PFSK-1 (cell line): ENCODE results near the gene TTF1.

Experiments used
- FOXP2 ChIP-seq: optimal IDR thresholded peaks from 2 replicates; pipeline ENCODE3; 2011; ENCODE audit warnings: borderline replicate concordance, control low read depth, inconsistent platforms; ENCODE audit not compliant: insufficient read depth; ENCODE audit errors: extremely low read length, extremely low read depth
- POLR2AphosphoS5 ChIP-seq: IDR thresholded peaks from 2 replicates; pipeline ENCODE4 v1.6.1; 2012; ENCODE audit warnings: low read depth, mild to moderate bottlenecking, control low read depth, low read length, moderate library complexity
- SIN3A ChIP-seq: IDR thresholded peaks from 2 replicates; pipeline ENCODE4 v1.6.1; 2012; ENCODE audit warnings: mild to moderate bottlenecking, low read length, moderate library complexity, borderline replicate concordance; ENCODE audit not compliant: insufficient read depth
- TAF1 ChIP-seq: IDR thresholded peaks from 2 replicates; pipeline ENCODE4 v1.6.1; 2012; ENCODE audit warnings: low read length, control low read depth, borderline replicate concordance; ENCODE audit not compliant: insufficient read depth
- TF ChIP-seq, protein P1 (sequence below), 2 experiments: IDR thresholded peaks; 2 replicates each; pipeline versions ENCODE4 v1.6.1 to v1.8.0; 2011 to 2012; ENCODE audit warnings: low read depth in 2 of 2, low read length in 2 of 2, control low read depth in 1 of 2, inconsistent platforms in 1 of 2, mild to moderate bottlenecking in 1 of 2, moderate library complexity in 1 of 2; ENCODE audit not compliant: insufficient read depth in 1 of 2

TTF1 gene

DNA sequence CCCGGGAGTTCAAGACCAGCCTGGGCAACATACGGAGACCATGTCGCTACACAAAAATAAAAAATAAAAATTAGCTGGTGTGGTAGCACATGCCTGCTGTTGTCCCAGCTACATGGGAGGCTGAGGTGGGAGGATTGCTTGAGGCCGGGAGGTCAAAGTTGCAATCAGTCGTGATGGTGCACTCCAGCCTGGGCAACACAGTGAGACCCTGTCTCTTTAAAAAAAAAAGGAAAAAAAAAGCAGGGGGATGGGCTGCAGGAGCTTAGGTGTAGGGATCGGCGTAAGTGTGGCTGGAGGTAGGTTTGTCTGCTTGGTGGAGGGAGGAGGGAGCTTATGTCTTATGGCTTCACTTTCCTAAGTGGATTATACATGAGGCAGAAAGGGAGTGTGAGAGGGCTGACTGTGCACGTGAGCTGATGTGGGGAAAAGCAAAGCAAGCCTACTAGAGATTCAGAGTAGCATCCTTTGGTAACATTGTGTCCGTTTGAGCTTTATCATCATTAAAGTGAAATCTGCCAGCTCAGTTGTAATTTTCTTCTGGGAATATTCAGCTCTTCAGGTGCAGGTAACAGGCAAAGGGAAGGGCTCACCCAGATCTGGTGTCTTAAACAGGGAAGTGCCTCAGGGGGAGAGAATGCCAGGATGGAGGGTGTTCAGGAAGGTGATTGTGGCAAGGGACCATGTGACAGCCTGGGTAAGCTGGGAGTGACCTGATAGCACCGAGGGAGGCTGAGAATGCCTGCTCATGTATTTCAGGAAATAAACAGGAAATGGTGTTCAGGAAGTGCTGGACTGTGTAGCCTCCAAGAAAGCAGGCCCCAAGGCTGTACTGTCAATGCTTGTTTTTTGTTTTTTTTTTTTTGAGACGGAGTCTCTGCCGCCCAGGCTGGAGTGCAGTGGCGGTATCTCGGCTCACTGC lies 34.2 kb downstream of the TTF1 start:
- peak; percentile 84 for TF ChIP-seq FOXP2
- TF ChIP-seq TAF1, result no peak
- TF ChIP-seq SIN3A, result no peak
- TF ChIP-seq, protein P1, sequence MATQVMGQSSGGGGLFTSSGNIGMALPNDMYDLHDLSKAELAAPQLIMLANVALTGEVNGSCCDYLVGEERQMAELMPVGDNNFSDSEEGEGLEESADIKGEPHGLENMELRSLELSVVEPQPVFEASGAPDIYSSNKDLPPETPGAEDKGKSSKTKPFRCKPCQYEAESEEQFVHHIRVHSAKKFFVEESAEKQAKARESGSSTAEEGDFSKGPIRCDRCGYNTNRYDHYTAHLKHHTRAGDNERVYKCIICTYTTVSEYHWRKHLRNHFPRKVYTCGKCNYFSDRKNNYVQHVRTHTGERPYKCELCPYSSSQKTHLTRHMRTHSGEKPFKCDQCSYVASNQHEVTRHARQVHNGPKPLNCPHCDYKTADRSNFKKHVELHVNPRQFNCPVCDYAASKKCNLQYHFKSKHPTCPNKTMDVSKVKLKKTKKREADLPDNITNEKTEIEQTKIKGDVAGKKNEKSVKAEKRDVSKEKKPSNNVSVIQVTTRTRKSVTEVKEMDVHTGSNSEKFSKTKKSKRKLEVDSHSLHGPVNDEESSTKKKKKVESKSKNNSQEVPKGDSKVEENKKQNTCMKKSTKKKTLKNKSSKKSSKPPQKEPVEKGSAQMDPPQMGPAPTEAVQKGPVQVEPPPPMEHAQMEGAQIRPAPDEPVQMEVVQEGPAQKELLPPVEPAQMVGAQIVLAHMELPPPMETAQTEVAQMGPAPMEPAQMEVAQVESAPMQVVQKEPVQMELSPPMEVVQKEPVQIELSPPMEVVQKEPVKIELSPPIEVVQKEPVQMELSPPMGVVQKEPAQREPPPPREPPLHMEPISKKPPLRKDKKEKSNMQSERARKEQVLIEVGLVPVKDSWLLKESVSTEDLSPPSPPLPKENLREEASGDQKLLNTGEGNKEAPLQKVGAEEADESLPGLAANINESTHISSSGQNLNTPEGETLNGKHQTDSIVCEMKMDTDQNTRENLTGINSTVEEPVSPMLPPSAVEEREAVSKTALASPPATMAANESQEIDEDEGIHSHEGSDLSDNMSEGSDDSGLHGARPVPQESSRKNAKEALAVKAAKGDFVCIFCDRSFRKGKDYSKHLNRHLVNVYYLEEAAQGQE (IDR thresholded peaks at IDR 0.05; ENCODE audit: insufficient read depth in 1 of 2, low read depth in 2 of 2, low read length in 2 of 2), result no peak
- no peak for TF ChIP-seq POLR2AphosphoS5

DNA sequence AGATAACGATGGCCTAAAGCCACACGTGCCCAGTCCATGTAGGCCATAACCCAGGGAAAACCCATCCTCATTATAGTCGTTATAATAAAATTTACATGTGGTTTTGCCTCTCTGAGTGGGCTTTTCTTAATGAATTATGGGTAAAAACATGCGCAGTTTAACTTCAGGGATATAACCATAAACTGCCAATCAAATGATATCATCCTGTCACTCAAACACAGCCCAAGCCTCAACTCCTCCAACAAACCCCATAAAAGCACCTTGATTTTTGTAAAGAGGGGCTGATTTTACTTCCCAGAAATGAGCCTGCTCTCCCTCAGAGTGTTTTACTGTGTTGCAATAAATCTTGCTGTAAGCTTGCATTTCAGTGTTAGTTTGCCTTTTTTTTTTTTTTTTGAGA lies 36.0 kb downstream of the TTF1 start:
- TF ChIP-seq SIN3A (no peak), TAF1 (no peak), POLR2AphosphoS5 (no peak), FOXP2 (no peak)
- TF ChIP-seq, protein P1 (IDR thresholded peaks at IDR 0.05; ENCODE audit: insufficient read depth in 1 of 2, low read depth in 2 of 2, low read length in 2 of 2), result no peak

DNA sequence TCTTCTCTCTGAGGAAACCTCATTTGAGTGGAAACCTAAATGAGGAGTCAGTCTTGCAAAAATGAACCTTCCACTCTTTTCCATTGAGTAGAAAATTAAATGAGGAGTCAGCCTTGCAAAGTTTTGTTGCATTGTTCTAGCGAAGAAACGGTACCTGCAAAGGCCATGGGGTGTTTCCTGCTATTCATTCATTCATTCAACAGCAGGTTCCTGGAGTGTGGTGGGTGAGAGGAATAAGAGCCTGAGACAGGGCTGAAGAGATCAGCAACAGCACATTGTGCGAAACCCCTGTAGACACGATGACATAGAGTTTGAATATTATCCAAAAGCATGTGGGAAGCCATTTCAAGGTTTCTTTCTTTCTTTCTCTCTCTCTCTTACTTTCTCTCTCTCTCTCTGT lies 37.2 kb downstream of the TTF1 start:
- TF ChIP-seq SIN3A, result no peak
- no peak for TF ChIP-seq FOXP2
- TF ChIP-seq, protein P1 (IDR thresholded peaks at IDR 0.05; ENCODE audit: insufficient read depth in 1 of 2, low read depth in 2 of 2, low read length in 2 of 2), result no peak
- no peak for TF ChIP-seq POLR2AphosphoS5

DNA sequence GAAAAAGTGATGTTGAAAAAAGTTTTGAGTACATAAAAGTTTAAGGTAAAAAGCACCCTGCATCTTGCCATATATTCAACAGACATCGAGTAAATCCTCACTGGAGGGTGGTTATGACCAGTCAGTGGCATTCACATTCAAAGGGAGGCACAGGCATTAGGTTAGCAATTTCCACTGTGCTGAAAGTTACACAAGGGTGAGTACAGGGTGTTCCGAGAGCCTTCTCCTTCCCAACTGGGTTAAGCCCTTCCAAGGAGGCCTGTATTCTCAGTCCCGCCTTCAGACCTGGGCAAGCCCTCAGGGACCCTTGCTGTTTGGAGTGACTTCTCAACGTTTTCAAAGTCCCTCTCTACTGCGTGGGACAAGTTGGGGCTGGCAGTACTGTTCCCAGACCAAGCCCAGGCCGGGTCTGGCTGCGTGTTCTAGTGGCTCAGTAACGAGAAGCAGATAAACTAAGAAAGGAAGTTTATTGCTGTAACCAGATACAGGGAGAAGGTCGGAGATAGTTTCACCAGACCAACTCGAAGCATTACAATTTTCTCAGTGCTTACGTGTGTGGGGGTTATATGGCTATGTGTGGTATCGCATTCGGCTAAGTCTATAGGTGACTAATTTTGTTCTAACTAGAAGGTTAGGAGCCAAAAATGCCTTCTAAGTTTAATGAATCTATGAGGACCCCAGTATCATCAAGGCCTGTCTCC lies 38.9 kb downstream of the TTF1 start:
- no peak for TF ChIP-seq TAF1
- TF ChIP-seq FOXP2, result no peak
- TF ChIP-seq POLR2AphosphoS5, result no peak
- no peak for TF ChIP-seq SIN3A
- TF ChIP-seq, protein P1 (IDR thresholded peaks at IDR 0.05; ENCODE audit: insufficient read depth in 1 of 2, low read depth in 2 of 2, low read length in 2 of 2), result no peak
